ENCODE measurements around the gene PGBD5.

DNA sequence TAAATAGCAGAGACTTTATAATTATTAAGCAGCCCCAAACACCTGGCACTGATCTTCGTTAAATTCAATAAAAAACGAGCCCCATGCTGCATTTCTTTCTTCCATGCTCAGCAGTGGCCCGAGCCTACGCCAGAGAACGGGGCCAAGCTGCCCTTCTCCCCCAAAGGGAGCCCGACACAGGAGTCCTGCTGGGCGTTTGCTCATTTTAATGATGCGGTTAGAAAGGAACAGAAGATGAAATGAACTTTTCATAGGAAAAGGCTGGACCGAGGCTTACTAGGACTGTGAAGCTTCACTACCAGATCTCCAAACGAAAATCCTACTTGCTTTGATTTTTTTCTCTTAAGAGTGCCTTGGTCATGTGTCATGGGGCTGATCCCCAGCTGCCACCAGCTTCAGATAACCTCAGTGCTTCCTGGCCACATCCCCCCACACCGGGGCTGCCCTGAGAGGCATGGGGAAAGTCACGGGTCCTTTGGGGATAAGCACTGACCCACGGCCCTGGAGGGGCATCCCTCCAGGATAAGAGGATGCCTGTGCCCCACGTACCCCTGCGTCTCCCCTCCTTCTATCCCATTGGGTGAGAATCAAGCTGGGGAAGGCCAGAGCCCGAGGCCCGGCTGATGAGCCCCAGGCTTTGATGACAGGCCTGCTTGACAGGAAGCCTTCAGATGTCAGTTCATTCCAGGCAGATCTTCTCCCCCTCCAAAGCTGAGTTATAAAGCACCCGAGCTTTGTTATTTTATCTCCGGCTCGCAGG lies 34.2 kb downstream of the PGBD5 start:
- TF ChIP-seq, protein P1, sequence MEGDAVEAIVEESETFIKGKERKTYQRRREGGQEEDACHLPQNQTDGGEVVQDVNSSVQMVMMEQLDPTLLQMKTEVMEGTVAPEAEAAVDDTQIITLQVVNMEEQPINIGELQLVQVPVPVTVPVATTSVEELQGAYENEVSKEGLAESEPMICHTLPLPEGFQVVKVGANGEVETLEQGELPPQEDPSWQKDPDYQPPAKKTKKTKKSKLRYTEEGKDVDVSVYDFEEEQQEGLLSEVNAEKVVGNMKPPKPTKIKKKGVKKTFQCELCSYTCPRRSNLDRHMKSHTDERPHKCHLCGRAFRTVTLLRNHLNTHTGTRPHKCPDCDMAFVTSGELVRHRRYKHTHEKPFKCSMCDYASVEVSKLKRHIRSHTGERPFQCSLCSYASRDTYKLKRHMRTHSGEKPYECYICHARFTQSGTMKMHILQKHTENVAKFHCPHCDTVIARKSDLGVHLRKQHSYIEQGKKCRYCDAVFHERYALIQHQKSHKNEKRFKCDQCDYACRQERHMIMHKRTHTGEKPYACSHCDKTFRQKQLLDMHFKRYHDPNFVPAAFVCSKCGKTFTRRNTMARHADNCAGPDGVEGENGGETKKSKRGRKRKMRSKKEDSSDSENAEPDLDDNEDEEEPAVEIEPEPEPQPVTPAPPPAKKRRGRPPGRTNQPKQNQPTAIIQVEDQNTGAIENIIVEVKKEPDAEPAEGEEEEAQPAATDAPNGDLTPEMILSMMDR (IDR thresholded peaks at IDR 0.05) = no peak
- no peak for TF ChIP-seq ZFX (IDR thresholded peaks at IDR 0.05; ENCODE audit: borderline replicate concordance)

Data from 22Rv1 (cell line).